ENCODE data around the gene SUMF1.

Gene SUMF1

GRCh38 chr3:4497005-4497692 lies 30.1 kb upstream of the SUMF1 start:
- DNase-seq = no peak

GRCh38 chr3:4496087-4496452 lies 29.0 kb upstream of the SUMF1 start:
- DNase-seq = no peak

GRCh38 chr3:4495294-4496086 lies 28.4 kb upstream of the SUMF1 start:
- DNase-seq = no peak

GRCh38 chr3:4494895-4495264 lies 27.8 kb upstream of the SUMF1 start:
- no peak for DNase-seq

GRCh38 chr3:4493941-4494894 lies 27.1 kb upstream of the SUMF1 start:
- DNase-seq = no peak

- peak; percentile 94 for DNase-seq
These were observed 26.2 kb upstream of the SUMF1 start, which contains the start of gene ITPR1 for GRCh38 chr3:4493014-4493940. Gene ITPR1, plus strand, starts transcription at chr3:4493348. Its CDS starts 23,144 bp downstream, at chr3:4516492.

- peak; percentile 32 for DNase-seq
These were observed 25.3 kb upstream of the SUMF1 start for GRCh38 chr3:4492208-4493013.

GRCh38 chr3:4491855-4492207 lies 24.8 kb upstream of the SUMF1 start:
- no peak for DNase-seq

- DNase-seq = no peak
These were observed 11.2 kb upstream of the SUMF1 start for GRCh38 chr3:4478261-4478660.

- DNase-seq = no peak
These were observed 9.4 kb upstream of the SUMF1 start for GRCh38 chr3:4476496-4476895.

- no peak for DNase-seq
These were observed 8.7 kb upstream of the SUMF1 start for GRCh38 chr3:4475804-4476203.

- no peak for DNase-seq
These were observed 7.8 kb upstream of the SUMF1 start for GRCh38 chr3:4474683-4475490.

- no peak for DNase-seq
These were observed 5.7 kb upstream of the SUMF1 start for GRCh38 chr3:4472766-4473165.

- DNase-seq = no peak
These were observed 5.2 kb upstream of the SUMF1 start for GRCh38 chr3:4472312-4472711.

- DNase-seq = no peak
These were observed 4.8 kb upstream of the SUMF1 start for GRCh38 chr3:4471907-4472306.

- no peak for DNase-seq
These were observed 426 bp upstream of the SUMF1 start for GRCh38 chr3:4467522-4467867.

- DNase-seq = no peak
These were observed 2.5 kb downstream of the SUMF1 start for GRCh38 chr3:4464576-4464975.

GRCh38 chr3:4462369-4463040 lies 4.6 kb downstream of the SUMF1 start:
- no peak for DNase-seq

- no peak for DNase-seq
These were observed 5.5 kb downstream of the SUMF1 start for GRCh38 chr3:4461468-4462090.

GRCh38 chr3:4460334-4460733 lies 6.7 kb downstream of the SUMF1 start:
- DNase-seq = no peak
